ENCODE data around the gene THSD4. TPM values are rescaled to one million over a fixed set of nuclear protein-coding genes. Genes with fewer than 3 reads are reported as not detected.

The THSD4 gene
- total RNA-seq, 1 experiment from 2014 or later: 21.7 TPM

DNA sequence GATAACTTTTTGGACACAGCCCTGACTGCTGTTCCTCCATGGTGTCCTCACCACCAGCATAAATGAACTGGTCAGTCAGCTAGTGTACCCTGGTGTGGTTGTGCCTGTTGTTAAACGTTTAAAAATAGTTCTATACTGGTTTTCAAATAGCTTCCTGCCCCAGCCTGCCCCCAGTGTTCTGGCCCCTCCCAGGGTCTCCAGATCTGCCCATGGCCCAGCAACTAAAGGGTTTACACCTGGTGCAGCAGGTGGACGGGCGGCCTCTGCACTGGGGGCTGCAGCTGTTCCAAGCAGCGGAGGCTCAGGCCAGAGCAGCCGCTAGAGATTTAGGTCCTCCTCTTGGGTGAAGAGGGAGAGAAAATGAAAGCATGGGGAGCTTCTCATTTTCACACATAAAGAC is 689.0 kb downstream of the THSD4 start:
- no peak for DNase-seq (ENCODE audit: extremely low read depth, low read depth)

DNA sequence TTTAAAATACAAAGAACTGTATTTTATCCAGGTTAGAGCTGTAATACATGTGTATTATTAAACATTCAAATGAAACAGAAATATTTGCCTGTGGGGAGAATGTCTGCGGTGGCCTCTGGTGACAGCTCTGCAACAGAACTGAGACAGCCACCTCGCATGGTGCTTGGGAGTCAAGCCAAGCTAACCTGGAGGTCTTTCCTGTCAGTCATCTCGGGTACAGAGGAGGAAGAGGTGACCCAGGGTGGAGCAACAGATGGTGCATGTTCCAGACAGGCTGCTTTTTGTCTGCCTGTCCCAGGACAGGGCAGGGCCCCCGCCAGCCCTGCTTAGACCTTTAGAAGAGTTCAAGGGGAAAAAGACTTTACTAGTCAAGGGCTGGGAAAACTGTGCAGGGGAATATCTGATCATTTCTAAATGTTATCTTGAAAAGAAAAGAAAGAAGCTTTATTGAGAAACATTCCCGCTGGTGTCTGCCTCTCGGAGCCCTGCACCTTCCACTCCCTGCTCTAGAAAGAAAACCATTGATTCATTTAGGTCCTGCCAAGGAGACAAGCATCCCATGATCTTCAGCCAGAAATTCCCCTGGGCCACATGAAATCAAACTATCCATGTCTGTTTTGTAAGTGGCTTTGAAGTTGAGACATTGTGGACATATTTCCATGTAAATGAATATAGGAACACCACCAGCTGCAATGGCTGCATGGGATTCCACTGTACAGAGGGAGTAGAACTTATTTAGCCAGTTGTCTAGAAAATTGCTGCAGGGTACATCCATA is 689.6 kb downstream of the THSD4 start:
- DNase-seq (ENCODE audit: extremely low read depth, low read depth): no peak

DNA sequence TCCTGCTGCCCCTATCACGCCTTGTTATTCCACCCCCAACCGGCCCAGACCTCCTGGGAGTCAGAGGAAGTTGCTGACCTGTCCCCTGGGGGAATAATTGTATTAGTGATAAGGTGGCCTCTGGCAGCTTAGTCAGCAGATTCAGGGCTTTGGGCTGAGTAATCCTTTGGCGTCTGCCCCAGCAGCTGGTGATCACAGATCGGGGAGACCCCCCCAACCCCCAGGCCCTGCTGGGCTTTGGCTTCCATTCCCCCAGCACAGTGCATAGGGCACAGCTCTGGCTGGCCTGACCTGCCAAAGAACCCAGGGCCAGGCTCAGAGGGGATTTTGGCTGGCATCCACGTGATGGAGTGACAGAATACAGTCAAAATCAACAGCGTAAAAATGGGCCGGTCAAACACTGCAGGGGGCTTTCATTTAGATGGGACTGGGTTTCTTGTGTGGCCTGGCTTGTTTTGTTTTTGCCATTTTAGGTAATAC is 691.2 kb downstream of the THSD4 start:
- DNase-seq (ENCODE audit: extremely low read depth, low read depth): no peak

DNA sequence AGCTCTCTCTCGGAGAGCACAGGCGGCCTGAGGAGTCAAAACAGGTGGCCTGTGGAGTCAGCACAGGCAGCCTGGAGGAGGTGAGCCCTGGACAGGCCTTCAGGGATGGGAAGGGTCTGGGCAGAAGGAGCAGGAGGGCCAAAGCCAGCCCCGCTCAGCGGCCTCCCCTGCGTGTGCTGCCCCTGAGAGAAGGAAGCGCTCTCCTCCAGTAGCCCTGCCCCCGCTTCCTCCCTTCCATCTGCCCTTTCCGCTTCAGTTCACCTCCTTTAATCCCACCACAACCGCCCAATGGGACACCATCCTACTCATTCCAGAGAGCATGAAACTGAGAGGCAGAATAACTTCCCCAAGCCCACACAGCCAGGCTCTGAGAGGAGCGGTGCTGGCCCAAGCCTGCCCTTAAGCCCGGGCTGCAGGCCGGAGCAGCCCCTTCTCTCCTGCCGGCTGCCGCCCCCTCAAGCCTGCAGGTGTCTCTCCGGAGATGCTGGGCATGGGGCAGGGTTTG is 691.9 kb downstream of the THSD4 start:
- no peak for DNase-seq (ENCODE audit: extremely low read depth, low read depth)

DNA sequence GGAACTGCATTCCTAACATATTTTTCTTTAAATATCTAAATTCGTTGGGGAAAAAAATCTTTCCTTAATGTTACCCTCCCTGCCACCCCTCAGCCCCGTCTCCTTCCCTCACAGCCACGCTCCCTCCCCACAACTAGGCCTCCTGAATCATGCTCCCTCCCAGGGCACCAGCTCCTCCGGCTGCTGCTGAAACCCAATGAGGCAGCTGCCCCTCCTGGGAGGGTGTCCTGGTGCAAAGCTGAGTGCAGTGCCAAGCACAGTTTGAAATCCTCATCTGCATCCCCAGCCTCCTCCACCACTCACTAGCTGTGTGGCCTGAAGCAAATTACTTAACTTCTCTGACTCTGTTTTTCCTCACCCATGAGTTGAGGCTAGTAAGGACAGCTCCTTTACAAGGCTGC is 692.4 kb downstream of the THSD4 start:
- DNase-seq (ENCODE audit: extremely low read depth, low read depth): no peak

DNA sequence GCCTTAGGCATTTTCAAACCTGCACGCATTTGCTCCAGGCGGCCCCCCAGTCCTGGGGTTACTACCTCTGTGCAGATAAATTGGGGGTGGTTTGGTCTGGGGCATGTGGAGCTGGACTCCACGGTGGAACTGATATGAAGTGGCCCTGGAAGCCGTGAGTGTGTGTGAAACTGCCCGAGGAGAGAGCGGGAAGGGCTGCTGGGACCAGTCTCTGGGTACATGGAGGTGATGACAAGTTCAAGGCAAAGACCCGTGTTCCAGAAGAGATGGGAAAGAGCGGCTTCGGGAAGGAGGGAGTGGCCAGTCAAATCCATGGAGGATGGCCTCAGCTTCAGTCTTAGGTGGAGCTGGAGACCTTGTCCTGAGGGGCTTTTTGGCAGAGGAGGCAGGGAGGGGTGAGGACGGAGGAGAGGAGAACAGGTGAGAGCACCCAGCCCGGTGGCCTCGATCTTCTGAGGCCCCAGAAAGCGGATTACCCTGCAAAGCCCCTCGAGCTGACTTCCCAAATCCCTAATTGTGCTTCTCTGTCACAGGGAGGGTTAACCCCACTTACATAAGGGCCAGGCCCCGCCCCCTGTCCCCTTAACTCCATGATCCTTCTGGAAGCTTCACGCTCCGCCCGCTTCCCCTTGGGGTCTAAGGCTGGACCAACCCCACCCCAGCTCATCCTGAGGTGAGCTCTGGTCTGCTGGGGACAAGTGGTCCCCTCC is 693.2 kb downstream of the THSD4 start:
- no peak for DNase-seq (ENCODE audit: extremely low read depth, low read depth)

DNA sequence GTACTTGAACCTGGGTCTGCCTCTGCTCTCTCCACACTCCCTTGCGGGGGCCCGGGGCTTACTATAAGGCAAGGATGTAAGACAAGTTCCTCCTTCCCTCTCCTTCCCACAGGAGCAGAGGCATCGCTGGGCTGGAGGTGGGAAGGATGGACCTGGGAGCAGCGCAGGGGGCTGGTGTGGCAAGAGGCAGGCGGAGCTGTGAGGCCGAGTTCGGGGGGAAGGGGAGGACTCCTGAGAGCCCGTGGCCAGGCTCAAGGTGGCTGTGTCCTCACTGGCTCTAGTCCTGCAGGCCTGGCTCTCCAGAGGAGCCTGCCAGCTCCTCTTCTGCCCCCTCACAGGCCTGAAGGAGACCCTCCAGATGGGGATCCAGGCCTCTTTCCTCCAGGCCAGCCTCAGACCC is 694.1 kb downstream of the THSD4 start:
- DNase-seq (ENCODE audit: extremely low read depth, low read depth): no peak

DNA sequence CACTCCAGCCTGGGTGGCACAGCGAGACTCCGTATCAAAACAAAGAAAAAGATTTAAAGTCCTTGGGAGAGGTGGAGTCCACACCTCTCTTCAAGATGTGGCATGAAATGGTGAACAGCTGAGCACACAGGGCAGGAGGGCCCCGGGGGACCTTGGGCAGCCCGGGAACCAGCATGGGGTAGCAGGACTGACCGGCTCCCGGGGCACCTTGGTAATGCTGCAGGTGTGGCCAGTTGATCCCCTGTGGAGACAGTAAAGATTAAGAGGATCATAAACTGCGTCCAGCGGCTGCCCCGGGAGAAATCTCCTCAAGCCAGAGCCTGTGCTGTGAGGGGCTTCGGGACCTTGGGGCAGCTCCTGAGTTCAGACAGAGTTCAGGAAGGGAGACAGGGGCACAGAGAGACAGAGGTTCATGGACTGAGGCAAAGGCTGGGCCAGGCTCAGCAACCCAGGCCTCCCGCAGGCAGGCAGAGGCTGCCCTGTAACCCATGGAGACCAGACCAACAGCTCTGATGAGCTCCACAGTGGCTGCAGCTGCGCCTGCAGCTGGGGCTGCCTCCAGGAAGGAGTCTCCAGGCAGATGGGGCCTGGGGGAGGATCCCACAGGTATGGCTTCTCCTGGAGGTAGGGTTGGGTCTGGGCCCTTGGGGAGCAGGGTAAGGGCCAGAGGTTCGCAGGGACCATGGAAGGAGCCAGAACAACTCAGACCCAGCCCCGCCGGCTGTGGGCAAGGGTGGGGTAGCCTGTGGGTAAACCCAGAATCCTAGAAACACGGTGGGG is 695.2 kb downstream of the THSD4 start, which contains the start of gene NR2E3:
NR2E3 (plus strand) TSS at position 299 of the 780 bp plus-strand sequence; CDS start at position 489, 190 bp downstream.
- DNase-seq (ENCODE audit: extremely low read depth, low read depth): no peak

DNA sequence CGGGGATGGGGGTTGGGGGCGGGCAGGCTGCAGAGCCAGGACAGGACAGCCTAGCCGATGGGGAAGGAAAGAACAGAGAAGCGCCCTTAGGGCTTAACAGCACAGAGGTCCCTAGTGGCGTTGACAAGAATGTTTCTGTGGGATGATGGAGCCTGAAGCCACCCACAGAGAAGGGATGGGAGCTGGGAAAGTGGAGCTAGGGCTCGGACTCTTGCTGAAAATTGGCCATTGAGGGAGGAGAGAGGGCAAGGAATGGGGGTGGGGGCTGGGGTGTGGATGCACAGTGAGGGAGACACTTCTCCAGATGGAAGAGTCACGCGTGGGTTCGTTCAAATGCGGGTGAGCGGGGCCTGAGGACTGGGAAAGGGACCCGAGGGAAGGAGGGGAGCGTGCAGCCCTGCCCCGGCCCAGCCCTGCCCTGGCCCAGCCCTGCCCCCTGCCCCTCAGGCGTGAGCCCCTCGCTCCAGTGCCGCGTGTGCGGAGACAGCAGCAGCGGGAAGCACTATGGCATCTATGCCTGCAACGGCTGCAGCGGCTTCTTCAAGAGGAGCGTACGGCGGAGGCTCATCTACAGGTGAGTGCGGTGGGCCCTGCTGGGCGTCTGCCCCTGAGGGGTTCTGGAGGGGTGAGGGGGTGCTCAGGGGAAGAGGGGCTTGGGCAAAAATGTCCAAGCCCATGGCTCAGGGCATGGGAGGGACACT is 695.9 kb downstream of the THSD4 start:
- DNase-seq (ENCODE audit: extremely low read depth, low read depth): no peak

DNA sequence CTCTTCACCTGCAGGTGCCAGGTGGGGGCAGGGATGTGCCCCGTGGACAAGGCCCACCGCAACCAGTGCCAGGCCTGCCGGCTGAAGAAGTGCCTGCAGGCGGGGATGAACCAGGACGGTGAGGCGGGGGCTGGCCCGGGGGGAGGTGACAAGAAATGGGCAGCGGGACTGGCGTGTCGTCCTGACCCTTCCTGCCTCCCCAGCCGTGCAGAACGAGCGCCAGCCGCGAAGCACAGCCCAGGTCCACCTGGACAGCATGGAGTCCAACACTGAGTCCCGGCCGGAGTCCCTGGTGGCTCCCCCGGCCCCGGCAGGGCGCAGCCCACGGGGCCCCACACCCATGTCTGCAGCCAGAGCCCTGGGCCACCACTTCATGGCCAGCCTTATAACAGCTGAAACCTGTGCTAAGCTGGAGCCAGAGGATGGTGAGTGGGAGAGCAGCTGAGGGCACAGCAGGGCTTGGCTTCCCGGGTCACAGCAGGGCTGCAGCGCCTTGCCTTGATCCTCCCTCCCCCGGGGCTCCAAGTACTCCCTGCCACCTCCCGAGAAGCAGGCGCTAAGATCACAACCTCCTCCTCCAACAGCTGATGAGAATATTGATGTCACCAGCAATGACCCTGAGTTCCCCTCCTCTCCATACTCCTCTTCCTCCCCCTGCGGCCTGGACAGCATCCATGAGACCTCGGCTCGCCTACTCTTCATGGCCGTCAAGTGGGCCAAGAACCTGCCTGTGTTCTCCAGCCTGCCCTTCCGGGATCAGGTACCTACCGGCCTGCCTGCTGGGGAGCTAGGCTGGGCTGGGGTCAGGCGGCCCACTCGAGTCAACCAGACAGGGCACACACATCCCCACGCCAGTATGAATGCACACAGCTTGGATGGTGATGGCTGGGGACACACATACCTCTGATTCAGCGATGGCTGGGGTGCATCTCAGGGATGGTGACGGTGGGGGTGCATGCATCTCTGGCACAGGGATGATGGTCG is 696.8 kb downstream of the THSD4 start:
- DNase-seq (ENCODE audit: extremely low read depth, low read depth): no peak

DNA sequence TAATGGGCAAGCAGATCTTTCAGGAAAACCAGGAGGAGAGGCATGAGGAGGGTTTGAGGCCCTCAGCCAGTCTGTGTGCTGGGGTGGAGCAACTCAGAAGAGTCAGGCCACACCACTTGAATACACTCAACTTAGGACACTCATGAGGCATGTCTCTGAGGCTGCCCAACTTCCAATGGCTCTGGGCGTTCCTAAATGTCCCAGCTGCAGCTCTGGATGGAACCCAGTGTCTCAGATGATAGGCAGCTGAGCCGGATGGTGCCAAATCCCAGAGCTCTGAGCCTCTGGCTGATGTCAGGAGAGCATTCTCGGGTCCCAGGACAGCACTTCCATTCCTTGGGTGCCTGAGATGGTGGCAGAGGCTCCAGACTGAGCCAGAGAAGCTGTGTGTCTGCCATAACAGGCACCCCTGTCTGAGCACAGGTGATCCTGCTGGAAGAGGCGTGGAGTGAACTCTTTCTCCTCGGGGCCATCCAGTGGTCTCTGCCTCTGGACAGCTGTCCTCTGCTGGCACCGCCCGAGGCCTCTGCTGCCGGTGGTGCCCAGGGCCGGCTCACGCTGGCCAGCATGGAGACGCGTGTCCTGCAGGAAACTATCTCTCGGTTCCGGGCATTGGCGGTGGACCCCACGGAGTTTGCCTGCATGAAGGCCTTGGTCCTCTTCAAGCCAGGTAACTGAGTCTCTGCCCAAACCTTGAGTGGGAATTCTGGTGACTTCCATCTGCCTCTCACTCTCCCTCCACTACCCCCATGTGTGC is 697.9 kb downstream of the THSD4 start:
- no peak for DNase-seq (ENCODE audit: extremely low read depth, low read depth)

DNA sequence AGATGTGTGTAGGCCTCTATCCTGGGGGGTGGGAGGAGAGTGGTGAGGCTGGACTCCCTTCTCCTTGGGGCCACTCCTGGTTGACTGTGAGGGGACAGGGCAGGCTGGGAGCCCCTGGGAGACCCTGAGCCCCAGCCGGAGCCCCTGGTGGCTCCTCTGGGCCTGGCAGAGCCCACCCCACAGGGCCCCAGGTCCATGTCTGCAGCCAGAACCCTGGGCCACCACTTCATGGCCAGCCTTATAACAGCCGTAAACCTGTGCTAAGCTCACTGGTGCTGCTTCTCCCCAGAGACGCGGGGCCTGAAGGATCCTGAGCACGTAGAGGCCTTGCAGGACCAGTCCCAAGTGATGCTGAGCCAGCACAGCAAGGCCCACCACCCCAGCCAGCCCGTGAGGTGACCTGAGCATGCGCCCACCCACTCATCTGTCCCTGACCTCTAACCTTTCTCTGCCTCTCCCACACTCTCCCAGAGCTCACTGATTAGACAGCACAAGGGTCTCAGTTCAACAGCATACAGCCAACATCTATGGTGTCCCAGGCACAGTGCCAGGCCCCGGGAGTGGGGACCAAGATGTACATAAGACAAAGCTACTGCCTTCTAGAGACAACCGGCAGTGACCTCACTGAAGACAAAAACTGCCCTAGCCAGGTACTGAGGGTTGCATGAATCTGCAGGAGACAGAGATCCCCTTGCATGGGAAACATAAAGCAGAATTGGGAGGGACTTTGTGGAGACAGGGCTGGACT is 698.6 kb downstream of the THSD4 start:
- no peak for DNase-seq (ENCODE audit: extremely low read depth, low read depth)

DNA sequence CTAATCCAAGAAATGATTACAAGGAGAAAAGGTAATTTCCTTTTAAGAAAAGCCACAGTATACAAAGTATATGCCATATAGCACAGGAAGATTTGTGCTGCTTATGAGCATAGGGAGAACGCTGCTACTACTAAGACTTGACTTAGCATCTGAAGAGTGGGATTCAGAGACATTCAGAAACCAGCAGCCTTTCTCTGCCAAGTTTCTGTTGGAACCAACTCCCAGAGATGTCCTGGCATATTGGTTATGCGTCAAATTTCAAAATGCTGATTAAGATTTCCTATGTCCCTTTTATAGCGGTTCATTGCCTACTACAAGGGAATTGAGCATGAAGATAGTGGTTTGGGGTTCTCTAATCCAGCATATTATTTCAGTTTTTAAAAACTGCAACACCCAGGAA is 700.0 kb downstream of the THSD4 start:
- DNase-seq (ENCODE audit: extremely low read depth, low read depth): no peak

DNA sequence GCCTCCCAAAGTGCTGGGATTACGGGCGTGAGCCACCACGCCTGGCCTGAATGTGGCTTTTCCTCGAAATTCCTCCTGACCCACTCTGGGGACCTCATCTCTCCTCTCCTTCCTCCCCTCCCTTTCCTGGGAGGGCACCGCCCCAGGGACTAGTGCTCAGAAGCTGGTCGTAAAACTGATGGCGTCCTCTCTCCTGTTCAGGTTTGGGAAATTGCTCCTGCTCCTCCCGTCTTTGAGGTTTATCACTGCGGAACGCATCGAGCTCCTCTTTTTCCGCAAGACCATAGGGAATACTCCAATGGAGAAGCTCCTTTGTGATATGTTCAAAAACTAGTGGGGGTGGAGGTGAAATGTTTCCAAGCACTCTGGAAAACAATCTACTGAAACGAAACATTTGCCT is 702.1 kb downstream of the THSD4 start:
- no peak for DNase-seq (ENCODE audit: extremely low read depth, low read depth)

DNA sequence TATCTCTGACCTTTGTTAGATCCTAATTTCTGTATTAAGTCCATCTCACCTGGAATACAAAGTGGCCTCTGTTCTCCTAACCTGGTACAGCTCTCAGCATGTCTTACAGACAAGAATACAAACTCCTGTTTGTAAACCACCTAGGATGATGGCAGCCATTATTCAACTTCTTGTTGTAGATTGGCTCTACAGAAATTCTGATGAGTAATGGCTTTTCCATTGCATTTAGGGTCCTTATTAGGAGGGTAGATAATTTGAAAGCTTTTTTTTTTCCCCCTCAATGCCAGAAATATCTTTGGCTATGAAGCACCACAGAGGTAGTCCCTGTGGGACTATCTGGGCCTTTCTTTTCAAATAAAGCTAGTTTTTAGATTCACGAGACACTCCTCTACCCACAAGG is 704.9 kb downstream of the THSD4 start:
- no peak for DNase-seq (ENCODE audit: extremely low read depth, low read depth)

DNA sequence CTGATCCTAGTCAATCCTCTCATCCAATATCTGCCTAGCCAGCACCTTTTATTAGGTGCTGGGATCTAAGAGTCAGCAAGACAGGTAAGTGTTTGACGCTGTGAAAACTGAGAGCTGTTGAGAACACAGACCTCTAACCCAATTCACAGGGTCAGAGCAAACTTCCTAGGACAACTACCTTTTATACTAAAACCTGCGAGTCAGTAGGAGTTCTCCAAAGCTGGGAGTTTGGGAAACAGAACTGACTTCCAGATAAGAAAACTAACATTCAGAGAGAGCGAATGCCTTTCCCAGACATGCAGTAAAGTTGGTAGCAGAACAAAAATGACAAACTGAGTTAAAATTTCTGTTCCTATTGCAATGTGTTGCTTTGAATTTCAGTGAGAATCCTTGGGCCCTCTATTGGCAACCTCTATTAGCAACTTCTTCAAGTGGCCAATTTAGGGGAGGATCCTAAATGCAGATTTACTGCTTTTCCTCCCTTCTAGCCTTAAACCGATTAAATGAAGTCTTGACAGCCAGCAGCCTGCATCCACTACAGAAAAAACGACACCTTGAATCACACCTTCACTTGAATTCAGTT is 706.4 kb downstream of the THSD4 start:
- no peak for DNase-seq (ENCODE audit: extremely low read depth, low read depth)

DNA sequence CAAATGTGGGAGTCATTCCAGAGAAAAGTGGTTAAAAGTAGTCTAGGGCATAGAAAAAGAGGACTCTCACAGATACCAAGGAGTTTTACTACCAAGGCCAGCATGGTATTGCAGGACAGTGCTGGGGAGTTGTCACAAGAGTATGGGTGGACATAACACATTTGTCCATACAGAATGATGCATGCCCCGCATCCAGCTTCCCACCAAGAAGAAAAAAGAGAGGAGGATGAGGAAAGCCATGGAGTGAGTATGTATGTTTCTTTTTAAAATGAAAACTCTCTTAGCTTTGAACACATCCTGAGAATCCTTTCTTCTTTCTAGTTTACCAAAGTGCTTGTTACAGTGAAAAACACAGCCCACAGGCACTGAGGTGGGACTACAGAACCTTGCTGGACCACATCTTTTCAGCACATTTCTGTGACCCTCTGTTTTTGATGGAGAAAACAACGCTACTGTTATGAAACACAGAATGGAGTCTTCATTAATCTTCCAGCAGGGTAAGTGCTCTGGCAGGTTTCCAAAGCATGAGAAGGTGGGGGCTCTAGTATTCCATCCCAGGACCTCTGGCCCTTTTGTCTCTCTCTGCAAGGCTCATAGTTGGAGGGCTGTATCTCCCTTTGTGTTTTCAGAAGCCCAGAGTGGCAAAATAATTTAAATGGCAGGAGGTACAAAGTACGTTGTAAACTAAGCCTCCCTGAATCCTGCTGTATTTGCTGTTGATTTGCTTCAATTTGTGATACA is 707.8 kb downstream of the THSD4 start:
- DNase-seq (ENCODE audit: extremely low read depth, low read depth): no peak

Measured in NCI-H460 (cell line).